ENCODE data around the gene LCLAT1.

LCLAT1 gene

DNA sequence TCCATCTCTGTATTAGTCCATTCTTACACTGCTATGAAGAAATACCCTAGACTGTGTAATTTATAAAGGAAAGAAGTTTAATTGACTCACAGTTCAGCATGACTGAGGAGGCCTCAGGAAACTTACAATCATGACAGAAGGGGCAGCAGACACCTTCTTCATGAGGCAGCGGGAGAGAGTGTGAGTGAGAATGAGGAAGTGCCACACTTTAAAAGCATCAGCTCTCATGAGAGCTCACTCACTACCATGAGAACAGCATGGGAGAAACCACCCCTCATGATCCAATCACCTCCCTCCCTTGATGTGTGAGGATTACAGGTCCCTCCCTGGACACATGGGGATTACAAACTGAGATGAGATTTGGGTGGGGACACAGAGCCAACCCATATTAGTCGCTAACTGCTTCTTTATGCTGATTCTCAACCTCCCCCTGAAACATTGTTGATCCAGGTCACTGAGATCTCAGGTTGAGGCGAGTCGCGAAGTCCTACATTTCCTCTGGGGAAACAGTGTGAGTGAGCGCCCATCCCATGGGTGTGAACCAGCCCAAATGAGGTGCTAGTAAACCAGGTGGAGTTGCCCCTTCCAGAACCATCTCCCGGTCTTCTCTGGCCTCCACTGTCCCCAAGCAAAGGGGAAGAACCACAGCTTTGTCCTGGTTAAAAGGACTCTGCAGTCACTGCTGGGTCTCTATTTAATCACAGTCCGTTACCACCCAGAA lies 236.3 kb downstream of the LCLAT1 start:
- Histone ChIP-seq H3K36me3 (ENCODE audit: insufficient read depth, low read length) (no peaks in the 10 kb centered on the region), H3K9me2 (replicated peaks; ENCODE audit: low read depth, low read length) (no peaks in the 10 kb centered on the region), H3F3A (ENCODE audit: low read depth) (no peaks in the 10 kb centered on the region), H4K20me1 (ENCODE audit: insufficient read depth, low read length, poor library complexity, severe bottlenecking) (no peaks in the 10 kb centered on the region), H3K79me2 (ENCODE audit: insufficient read depth, low read length) (no peaks in the 10 kb centered on the region), H2AFZ (ENCODE audit: low read length) (no peak overlapping the region), H3K4me1 (ENCODE audit: insufficient read depth, low read length, poor library complexity, severe bottlenecking) (no peaks in the 10 kb centered on the region), H3K9me3 (ENCODE audit: insufficient read depth, low read depth, low read length) (no peaks in the 10 kb centered on the region), H3K4me3 (ENCODE audit: low read length, poor library complexity, severe bottlenecking) (no peak overlapping the region), H3K4me2 (ENCODE audit: low read depth, low read length, poor library complexity, severe bottlenecking) (no peak overlapping the region), H3K9ac (ENCODE audit: low read depth, low read length, poor library complexity, severe bottlenecking) (no peak overlapping the region), H3K27me3 (ENCODE audit: insufficient read depth, low read length, poor library complexity, severe bottlenecking) (no peaks in the 10 kb centered on the region)
- no peak for TF ChIP-seq EZH2phosphoT487 (IDR thresholded peaks at IDR 0.05; ENCODE audit: borderline replicate concordance)
- TF ChIP-seq CTCF (conservative IDR thresholded peaks at IDR 0.05; ENCODE audit: low read length): no peak

DNA sequence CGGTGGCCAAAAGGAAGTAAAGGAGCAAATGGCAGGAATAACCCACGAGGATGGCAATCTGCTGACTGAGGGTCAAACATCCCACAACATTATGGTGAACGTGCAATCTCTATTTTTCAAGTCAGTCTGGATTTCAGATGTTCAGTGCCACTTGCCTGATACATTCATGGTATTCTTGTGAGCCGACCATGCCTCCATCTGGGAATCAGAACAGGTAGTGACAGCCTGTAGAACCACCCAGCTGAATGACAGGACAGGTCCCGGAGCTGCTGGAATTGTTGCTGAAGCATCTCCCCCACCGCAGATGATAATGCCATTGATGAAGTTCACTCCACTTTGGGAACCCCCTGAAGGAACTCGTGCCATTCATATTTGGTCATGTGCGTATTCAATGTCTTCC lies 237.0 kb downstream of the LCLAT1 start:
- H3K79me2 ChIP-seq (ENCODE audit: insufficient read depth, low read length): no peaks in the 10 kb centered on the region
- no peak overlapping the region for H3K9ac ChIP-seq (ENCODE audit: low read depth, low read length, poor library complexity, severe bottlenecking)
- no peaks in the 10 kb centered on the region for H3K36me3 ChIP-seq (ENCODE audit: insufficient read depth, low read length)
- H3K4me2 ChIP-seq (ENCODE audit: low read depth, low read length, poor library complexity, severe bottlenecking): no peak overlapping the region
- H3K27me3 ChIP-seq (ENCODE audit: insufficient read depth, low read length, poor library complexity, severe bottlenecking): no peaks in the 10 kb centered on the region
- H3K9me2 ChIP-seq (replicated peaks; ENCODE audit: low read depth, low read length): no peaks in the 10 kb centered on the region
- no peak overlapping the region for H2AFZ ChIP-seq (ENCODE audit: low read length)
- no peaks in the 10 kb centered on the region for H3K9me3 ChIP-seq (ENCODE audit: insufficient read depth, low read depth, low read length)
- no peaks in the 10 kb centered on the region for H3F3A ChIP-seq (ENCODE audit: low read depth)
- no peak overlapping the region for H3K4me3 ChIP-seq (ENCODE audit: low read length, poor library complexity, severe bottlenecking)
- H3K4me1 ChIP-seq (ENCODE audit: insufficient read depth, low read length, poor library complexity, severe bottlenecking): no peaks in the 10 kb centered on the region
- no peaks in the 10 kb centered on the region for H4K20me1 ChIP-seq (ENCODE audit: insufficient read depth, low read length, poor library complexity, severe bottlenecking)
- TF ChIP-seq CTCF (conservative IDR thresholded peaks at IDR 0.05; ENCODE audit: low read length): no peak
- TF ChIP-seq EZH2phosphoT487 (IDR thresholded peaks at IDR 0.05; ENCODE audit: borderline replicate concordance): no peak

- Histone ChIP-seq H2AFZ (ENCODE audit: low read length) (no peak overlapping the region), H3K27me3 (ENCODE audit: insufficient read depth, low read length, poor library complexity, severe bottlenecking) (no peaks in the 10 kb centered on the region), H3K9ac (ENCODE audit: low read depth, low read length, poor library complexity, severe bottlenecking) (no peak overlapping the region), H3F3A (ENCODE audit: low read depth) (no peaks in the 10 kb centered on the region), H4K20me1 (ENCODE audit: insufficient read depth, low read length, poor library complexity, severe bottlenecking) (no peaks in the 10 kb centered on the region), H3K4me2 (ENCODE audit: low read depth, low read length, poor library complexity, severe bottlenecking) (no peak overlapping the region), H3K36me3 (ENCODE audit: insufficient read depth, low read length) (no peaks in the 10 kb centered on the region), H3K79me2 (ENCODE audit: insufficient read depth, low read length) (no peaks in the 10 kb centered on the region), H3K4me3 (ENCODE audit: low read length, poor library complexity, severe bottlenecking) (no peak overlapping the region), H3K4me1 (ENCODE audit: insufficient read depth, low read length, poor library complexity, severe bottlenecking) (no peaks in the 10 kb centered on the region), H3K9me2 (replicated peaks; ENCODE audit: low read depth, low read length) (no peaks in the 10 kb centered on the region), H3K9me3 (ENCODE audit: insufficient read depth, low read depth, low read length) (no peaks in the 10 kb centered on the region)
- no peak for TF ChIP-seq EZH2phosphoT487 (IDR thresholded peaks at IDR 0.05; ENCODE audit: borderline replicate concordance)
These were observed 237.5 kb downstream of the LCLAT1 start for GRCh38 chr2:30684516-30684915.

GRCh38 chr2:30684996-30685395 lies 237.9 kb downstream of the LCLAT1 start:
- H3K9me3 ChIP-seq (ENCODE audit: insufficient read depth, low read depth, low read length): no peaks in the 10 kb centered on the region
- H3K4me3 ChIP-seq (ENCODE audit: low read length, poor library complexity, severe bottlenecking): no peak overlapping the region
- no peak overlapping the region for H2AFZ ChIP-seq (ENCODE audit: low read length)
- H3K9me2 ChIP-seq (replicated peaks; ENCODE audit: low read depth, low read length): no peaks in the 10 kb centered on the region
- H4K20me1 ChIP-seq (ENCODE audit: insufficient read depth, low read length, poor library complexity, severe bottlenecking): no peaks in the 10 kb centered on the region
- no peaks in the 10 kb centered on the region for H3K4me1 ChIP-seq (ENCODE audit: insufficient read depth, low read length, poor library complexity, severe bottlenecking)
- no peaks in the 10 kb centered on the region for H3K79me2 ChIP-seq (ENCODE audit: insufficient read depth, low read length)
- no peak overlapping the region for H3K4me2 ChIP-seq (ENCODE audit: low read depth, low read length, poor library complexity, severe bottlenecking)
- H3K27me3 ChIP-seq (ENCODE audit: insufficient read depth, low read length, poor library complexity, severe bottlenecking): no peaks in the 10 kb centered on the region
- H3K9ac ChIP-seq (ENCODE audit: low read depth, low read length, poor library complexity, severe bottlenecking): no peak overlapping the region
- TF ChIP-seq EZH2phosphoT487 (IDR thresholded peaks at IDR 0.05; ENCODE audit: borderline replicate concordance): no peak
- no peak for TF ChIP-seq CTCF (conservative IDR thresholded peaks at IDR 0.05; ENCODE audit: low read length)
- H3F3A ChIP-seq (ENCODE audit: low read depth): no peaks in the 10 kb centered on the region
- no peaks in the 10 kb centered on the region for H3K36me3 ChIP-seq (ENCODE audit: insufficient read depth, low read length)

Measured in Loucy (cell line).